HG03571 (cell line): ENCODE measurements around the gene KCNJ8.

Experiments
- ATAC-seq: cut with Tn5 transposase; IDR thresholded peaks from one replicate; pipeline ENCODE4 v1.9.1; 2021; ENCODE audit not compliant: unreplicated experiment

Gene KCNJ8

GRCh38 chr12:21718944-21719650 lies 55.4 kb downstream of the KCNJ8 start:
- no peak for ATAC-seq

- no peak for ATAC-seq
Measured at GRCh38 chr12:21718403-21718802, 56.1 kb downstream of the KCNJ8 start.

- ATAC-seq, result no peak
Measured at GRCh38 chr12:21717767-21718166, 56.7 kb downstream of the KCNJ8 start.

- ATAC-seq, result no peak
Measured at GRCh38 chr12:21715386-21715785, 59.1 kb downstream of the KCNJ8 start.
